Endodermal cell (in vitro differentiated cells): Measurements from ENCODE around the gene CACNB1. TPM values are rescaled to one million over a fixed set of nuclear protein-coding genes. Genes with fewer than 3 reads are reported as not detected.
A peak's percentile ranks its signal among the peaks of the same experiment; 100 is the strongest.

Experiments used
- DNase-seq: peaks from one replicate; pipeline ENCODE4 v3.0.0-alpha.2; 2017
- H3K27ac ChIP-seq: 2 replicates; pipeline ENCODE4 v1.5.1; 2013; ENCODE audit warnings: mild to moderate bottlenecking, low read depth, low read length, moderate library complexity
- H3K27me3 ChIP-seq: 2 replicates; pipeline ENCODE4 v1.6.1; 2013; ENCODE audit warnings: mild to moderate bottlenecking, low read length, moderate library complexity; ENCODE audit not compliant: insufficient read depth, control insufficient read depth, poor library complexity, severe bottlenecking
- H3K36me3 ChIP-seq: 2 replicates; pipeline ENCODE4 v1.7.0; 2013; ENCODE audit warnings: mild to moderate bottlenecking, low read length, moderate library complexity; ENCODE audit not compliant: control insufficient read depth, insufficient read depth
- H3K4me1 ChIP-seq: one replicate; pipeline ENCODE4 v1.7.0; 2013; ENCODE audit warnings: low read length; ENCODE audit not compliant: control insufficient read depth, insufficient read depth
- H3K4me3 ChIP-seq: 2 replicates; pipeline ENCODE4 v1.5.1; 2013; ENCODE audit warnings: mild to moderate bottlenecking, low read length, moderate library complexity
- H3K9ac ChIP-seq: 2 replicates; pipeline ENCODE4 v1.6.1; 2013; ENCODE audit warnings: mild to moderate bottlenecking, low read length, moderate library complexity; ENCODE audit not compliant: poor library complexity, severe bottlenecking; ENCODE audit errors: extremely low read depth
- H3K9me3 ChIP-seq: 2 replicates; pipeline ENCODE4 v1.6.1; 2013; ENCODE audit warnings: mild to moderate bottlenecking, low read length, moderate library complexity; ENCODE audit not compliant: control insufficient read depth
- H3K27ac Mint-ChIP-seq: 2 replicates; pipeline ENCODE4 v1.8.0; 2020; ENCODE audit warnings: mixed read lengths
- H3K27me3 Mint-ChIP-seq: 2 replicates; pipeline ENCODE4 v1.8.0; 2021; ENCODE audit warnings: mild to moderate bottlenecking, mixed read lengths; ENCODE audit not compliant: insufficient read depth
- H3K36me3 Mint-ChIP-seq: 2 replicates; pipeline ENCODE4 v1.8.0; 2020; ENCODE audit warnings: low read depth, mixed read lengths
- H3K4me1 Mint-ChIP-seq: 2 replicates; pipeline ENCODE4 v1.8.0; 2020; ENCODE audit warnings: mixed read lengths
- H3K4me3 Mint-ChIP-seq: 2 replicates; pipeline ENCODE4 v1.8.0; 2020; ENCODE audit warnings: mild to moderate bottlenecking, moderate library complexity, mixed read lengths
- H3K9me3 Mint-ChIP-seq: 2 replicates; pipeline ENCODE4 v1.8.0; 2020; ENCODE audit warnings: mild to moderate bottlenecking, mixed read lengths
- WGBS, 2 experiments: methylation state at CpG; one replicate each; pipeline versions ENCODE4 v1.1.5 to v1.1.7; 2013; ENCODE audit warnings: missing lambda C conversion rate in 2 of 2, mixed read lengths in 1 of 2; ENCODE audit not compliant: insufficient coverage in 1 of 2, insufficient read length in 1 of 2; 5-methylcytosine and 5-hydroxymethylcytosine counted together
- total RNA-seq, 2 donors: library from RNA; stranded (reverse); fragmentation: NEBNext Ultra II Directional in 1 of 2; extraction: Animal tissue kit (Norgen Biotek cat#: 25700) in 1 of 2; gene quantifications; 2 replicates in 1 of 2; 3 replicates in 1 of 2; pipeline ENCODE4 v1.2.1, GENCODE V29; 2021
- TF ChIP-seq, protein P1 (sequence below): fragments of 200-600 bp; sonication (generic); conservative IDR thresholded peaks from 2 replicates; pipeline ENCODE4 v1.5.0; 2021; ENCODE audit warnings: antibody characterized with exemption, mild to moderate bottlenecking

Gene CACNB1
- total RNA-seq, 2 donors from 2014 or later, result 12.2 to 13.2 TPM

DNA sequence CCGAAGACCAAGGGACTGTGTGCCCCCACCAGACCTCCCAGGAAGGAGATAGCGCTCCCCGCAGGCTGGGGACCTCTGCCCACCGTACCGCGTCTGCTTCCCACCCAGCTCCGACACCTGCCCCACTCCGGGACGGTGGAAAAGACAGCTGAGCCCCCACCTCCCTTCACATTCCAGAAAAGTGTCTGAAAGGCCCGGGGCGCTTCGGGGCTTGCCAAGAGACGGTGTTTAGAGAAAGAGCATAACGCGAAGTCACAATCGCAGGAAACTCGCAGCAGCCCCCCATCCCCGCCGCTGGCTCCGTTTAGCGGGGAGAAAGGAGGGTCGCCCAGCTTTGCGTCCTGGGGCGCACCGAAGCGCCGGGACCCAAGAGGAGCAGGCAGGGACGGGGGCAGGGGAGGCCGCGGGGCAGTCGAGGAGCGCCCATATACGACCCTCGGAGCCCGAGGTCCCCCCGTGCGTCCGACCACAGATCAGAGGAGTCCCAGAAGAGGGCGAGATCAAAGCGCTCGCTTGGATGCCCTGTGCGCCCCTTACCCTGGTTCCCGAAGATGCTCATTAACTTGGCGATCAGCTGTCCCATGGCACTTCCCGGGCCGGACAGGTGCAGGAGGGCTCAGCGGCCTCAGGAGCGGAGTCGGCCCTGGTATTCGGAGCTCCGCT, 32.2 kb downstream of the CACNB1 start:
- Histone ChIP-seq H3K4me1 (no peaks in the 10 kb centered on the region), H3K9ac (no peak overlapping the region), H3K4me3 (peak overlapping the region; percentile 87), H3K27me3 (peaks cover 24% of the 10 kb centered on the region), H3K27ac (no peak overlapping the region), H3K36me3 (no peaks in the 10 kb centered on the region), H3K9me3 (no peaks in the 10 kb centered on the region)
- Mint-ChIP-seq H3K27me3 (peaks cover 50% of the 10 kb centered on the region), H3K27ac (no peak overlapping the region), H3K4me1 (peaks cover 4% of the 10 kb centered on the region), H3K9me3 (peaks cover 7% of the 10 kb centered on the region), H3K4me3 (peak overlapping the region; percentile 77), H3K36me3 (no peaks in the 10 kb centered on the region)
- WGBS, 2 experiments, result 29 to 61% methylated on average over 34 to 51 of the region's 51 CpGs
- TF ChIP-seq, protein P1, sequence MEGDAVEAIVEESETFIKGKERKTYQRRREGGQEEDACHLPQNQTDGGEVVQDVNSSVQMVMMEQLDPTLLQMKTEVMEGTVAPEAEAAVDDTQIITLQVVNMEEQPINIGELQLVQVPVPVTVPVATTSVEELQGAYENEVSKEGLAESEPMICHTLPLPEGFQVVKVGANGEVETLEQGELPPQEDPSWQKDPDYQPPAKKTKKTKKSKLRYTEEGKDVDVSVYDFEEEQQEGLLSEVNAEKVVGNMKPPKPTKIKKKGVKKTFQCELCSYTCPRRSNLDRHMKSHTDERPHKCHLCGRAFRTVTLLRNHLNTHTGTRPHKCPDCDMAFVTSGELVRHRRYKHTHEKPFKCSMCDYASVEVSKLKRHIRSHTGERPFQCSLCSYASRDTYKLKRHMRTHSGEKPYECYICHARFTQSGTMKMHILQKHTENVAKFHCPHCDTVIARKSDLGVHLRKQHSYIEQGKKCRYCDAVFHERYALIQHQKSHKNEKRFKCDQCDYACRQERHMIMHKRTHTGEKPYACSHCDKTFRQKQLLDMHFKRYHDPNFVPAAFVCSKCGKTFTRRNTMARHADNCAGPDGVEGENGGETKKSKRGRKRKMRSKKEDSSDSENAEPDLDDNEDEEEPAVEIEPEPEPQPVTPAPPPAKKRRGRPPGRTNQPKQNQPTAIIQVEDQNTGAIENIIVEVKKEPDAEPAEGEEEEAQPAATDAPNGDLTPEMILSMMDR, result no peak
- DNase-seq, result peak; percentile 74

DNA sequence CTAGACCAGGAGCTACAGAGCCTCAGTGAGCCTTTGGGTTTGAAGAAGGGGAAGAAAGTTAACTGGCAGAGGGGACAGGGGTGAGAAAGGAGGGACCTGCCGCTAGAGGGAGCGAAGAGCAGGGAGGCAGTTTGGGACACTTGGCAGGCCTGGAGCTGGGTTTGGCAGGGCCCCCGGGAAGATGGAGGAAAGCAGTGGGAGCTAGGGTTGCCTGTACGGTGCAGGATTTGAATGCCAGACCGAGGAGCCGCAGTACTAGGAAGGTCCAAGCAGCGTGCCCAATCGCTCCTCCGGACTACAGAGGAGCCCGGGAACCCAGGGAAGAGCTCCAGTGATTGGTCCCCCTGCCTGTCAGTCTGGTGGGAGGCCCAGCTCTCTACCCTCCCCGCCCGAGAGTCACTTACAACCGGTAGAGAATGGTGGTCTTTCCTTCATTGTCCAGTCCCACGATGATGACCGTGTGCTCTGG, 32.8 kb downstream of the CACNB1 start:
- Histone ChIP-seq H3K4me1 (no peaks in the 10 kb centered on the region), H3K36me3 (no peaks in the 10 kb centered on the region), H3K9me3 (no peaks in the 10 kb centered on the region), H3K27me3 (peaks cover 24% of the 10 kb centered on the region), H3K9ac (no peak overlapping the region), H3K4me3 (peak overlapping the region; percentile 87), H3K27ac (no peak overlapping the region)
- WGBS, 2 experiments, result 4 to 5% methylated on average over 15 of the region's 15 CpGs
- peak; percentile 99 for DNase-seq
- Mint-ChIP-seq H3K27ac (no peak overlapping the region), H3K4me1 (peaks cover 4% of the 10 kb centered on the region), H3K4me3 (peak overlapping the region; percentile 77), H3K9me3 (peaks cover 7% of the 10 kb centered on the region), H3K36me3 (no peaks in the 10 kb centered on the region), H3K27me3 (peaks cover 50% of the 10 kb centered on the region)
- TF ChIP-seq, protein P1, result peak; percentile 88

DNA sequence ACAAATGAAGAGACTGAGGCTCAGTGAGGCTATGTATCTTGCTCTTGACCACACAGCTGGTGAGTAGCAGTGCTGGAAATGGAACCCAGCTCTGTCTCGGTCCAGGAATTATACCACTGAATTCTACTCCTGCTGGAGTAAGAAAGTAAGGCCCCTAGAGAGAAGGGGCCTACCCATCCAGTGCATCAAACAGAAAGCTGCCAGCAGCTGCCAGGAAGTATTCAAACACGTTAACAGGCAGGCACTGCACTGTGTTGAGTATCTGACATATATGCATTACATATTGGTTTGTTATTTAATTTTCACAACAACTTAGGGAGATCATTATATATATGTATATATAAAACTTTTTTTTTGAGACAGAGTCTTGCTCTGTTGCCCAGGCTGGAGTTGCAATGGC, 35.5 kb downstream of the CACNB1 start:
- H3K4me1 ChIP-seq, result no peaks in the 10 kb centered on the region
- Mint-ChIP-seq H3K27me3 (peaks cover 34% of the 10 kb centered on the region), H3K36me3 (no peaks in the 10 kb centered on the region), H3K9me3 (no peaks in the 10 kb centered on the region), H3K4me3 (no peak overlapping the region), H3K4me1 (peaks cover 4% of the 10 kb centered on the region), H3K27ac (no peak overlapping the region)
- TF ChIP-seq, protein P1, result no peak
- H3K27ac ChIP-seq, result no peak overlapping the region
- no peak for DNase-seq
- H3K27me3 ChIP-seq, result peaks cover 22% of the 10 kb centered on the region
- H3K9me3 ChIP-seq, result no peaks in the 10 kb centered on the region
- WGBS, 2 experiments, result 83 to 88% methylated on average over 1 to 2 of the region's 2 CpGs
- H3K4me3 ChIP-seq, result no peak overlapping the region
- no peak overlapping the region for H3K9ac ChIP-seq
- no peaks in the 10 kb centered on the region for H3K36me3 ChIP-seq
